K562 (cell line): Measurements from ENCODE around the gene MAGI2. TPM values are rescaled to one million over a fixed set of nuclear protein-coding genes. Genes with fewer than 3 reads are reported as not detected.

ENCODE experiments used
- ATAC-seq: fragments of 200-7000 bp; cut with Tn5 transposase; 3 replicates; pipeline ENCODE4 v1.9.1; 2020; ENCODE audit warnings: moderate library complexity
- BruUV-seq: library from RNA; stranded (reverse); fragments of 400-500 nt; replicated peaks from 2 replicates; lab custom pipeline; 2021; lab: Mats Ljungman, UMichigan
- CTCF ChIA-PET: fragments of 300-600 bp; formaldehyde crosslinking; extraction: SDS; loops from one replicate; lab custom pipeline; 2021; ENCODE audit warnings: low intra/inter-chr PET ratio; lab: Yijun Ruan, JAX
- POLR2A ChIA-PET: fragments of 300-600, 350-650 bp; sonication (Branson Sonifier 250); formaldehyde crosslinking; extraction: SDS; loops from one replicate; lab custom pipeline; 2021; ENCODE audit warnings: antibody characterized with exemption, inconsistent platforms; lab: Yijun Ruan, JAX
- DNase-seq, 4 experiments: peaks; one replicate each; pipeline versions ENCODE4 v3.0.0 to v3.0.0-alpha.2; 2011 to 2018; ENCODE audit warnings: low spot score in 3 of 4, mixed read lengths in 3 of 4; ENCODE audit errors: extremely low read depth in 1 of 4
- FAIRE-seq: peaks from 2 replicates; lab custom pipeline; 2011; peaks lifted over from hg19 to GRCh38; lab: Jason Lieb, UNC
- H2AFZ ChIP-seq: 2 replicates; pipeline ENCODE4 v1.6.0; 2011; ENCODE audit warnings: low read depth, low read length, control low read depth, inconsistent platforms
- H3K27ac ChIP-seq: fragments of 200-600 bp; 3 replicates; pipeline ENCODE4 v1.8.0; 2011; ENCODE audit warnings: low read depth, mild to moderate bottlenecking, control low read depth, inconsistent platforms, low read length, moderate library complexity, mixed read lengths; ENCODE audit errors: extremely low read depth
- H3K27me3 ChIP-seq, 2 experiments: fragments of 300-600 bp in 1 of 2; 2 replicates in 1 of 2; 3 replicates in 1 of 2; pipeline versions ENCODE4 v1.6.0 to v1.8.0; 2011; ENCODE audit warnings: inconsistent platforms in 2 of 2, low read length in 2 of 2, mild to moderate bottlenecking in 1 of 2, mixed read lengths in 1 of 2, moderate library complexity in 1 of 2; ENCODE audit not compliant: control insufficient read depth in 2 of 2, insufficient read depth in 2 of 2
- H3K36me3 ChIP-seq: fragments of 300-600 bp; 3 replicates; pipeline ENCODE4 v1.8.0; 2011; ENCODE audit warnings: mild to moderate bottlenecking, low read length, inconsistent platforms; ENCODE audit not compliant: control insufficient read depth, insufficient read depth
- H3K4me1 ChIP-seq, 2 experiments: fragments of 200-600 bp in 1 of 2; replicated peaks in 1 of 2; 2 replicates in 1 of 2; 3 replicates in 1 of 2; pipeline versions ENCODE4 v1.5.1 to v1.8.0; 2011; ENCODE audit warnings: inconsistent platforms in 2 of 2, low read length in 2 of 2, mild to moderate bottlenecking in 1 of 2, mixed read lengths in 1 of 2, moderate library complexity in 1 of 2; ENCODE audit not compliant: control insufficient read depth in 2 of 2, insufficient read depth in 2 of 2
- H3K4me2 ChIP-seq: 2 replicates; pipeline ENCODE4 v1.6.1; 2011; ENCODE audit warnings: low read length, control low read depth, inconsistent platforms, mixed read lengths; ENCODE audit not compliant: insufficient read depth
- H3K4me3 ChIP-seq: fragments of 200-600 bp; sonication (generic), shearing (Covaris generic); 2 replicates; pipeline ENCODE4 v1.5.1; 2016; ENCODE audit warnings: control low read depth, inconsistent platforms
- H3K79me2 ChIP-seq: fragments of 200-600 bp; 3 replicates; pipeline ENCODE4 v1.8.0; 2011; ENCODE audit warnings: low read length, inconsistent platforms; ENCODE audit not compliant: control insufficient read depth, insufficient read depth
- H3K9ac ChIP-seq, 2 experiments: 2 replicates each; pipeline versions ENCODE4 v1.6.0 to v1.6.1; 2011; ENCODE audit warnings: low read depth in 2 of 2, low read length in 2 of 2, control low read depth in 1 of 2, inconsistent platforms in 1 of 2, mild to moderate bottlenecking in 1 of 2, mixed read lengths in 1 of 2; ENCODE audit not compliant: insufficient read depth in 1 of 2
- H3K9me1 ChIP-seq: one replicate; pipeline ENCODE4 v1.6.0; 2011; ENCODE audit warnings: inconsistent platforms, mild to moderate bottlenecking, low read length, moderate library complexity; ENCODE audit not compliant: control insufficient read depth, insufficient read depth
- H3K9me3 ChIP-seq: replicated peaks from 2 replicates; pipeline ENCODE4 v1.5.1; 2011; ENCODE audit warnings: low read depth, low read length, inconsistent platforms; ENCODE audit not compliant: control insufficient read depth, insufficient read depth
- H4K20me1 ChIP-seq: replicated peaks from 2 replicates; pipeline ENCODE4 v1.6.1; 2011; ENCODE audit warnings: low read length, inconsistent platforms, mixed read lengths; ENCODE audit not compliant: control insufficient read depth, insufficient read depth
- CEBPG ChIP-seq, 3 experiments: fragments of 200-800 bp in 1 of 3; sonication (Bioruptor generic) in 1 of 3; sonication (generic) in 1 of 3; formaldehyde crosslinking in 1 of 3; IDR thresholded peaks in 2 of 3; conservative IDR thresholded peaks in 1 of 3; 2 replicates each; pipeline versions ENCODE4 v1.6.1 to v1.8.0; 2016 to 2022; ENCODE audit warnings: missing compliant biosample characterization in 2 of 3, missing genetic modification characterization in 2 of 3, mild to moderate bottlenecking in 1 of 3, missing genetic modification reagents in 1 of 3
- E2F1 ChIP-seq: sonication (generic); formaldehyde crosslinking; IDR thresholded peaks from 2 replicates; pipeline ENCODE4 v1.8.1; 2023; ENCODE audit warnings: mild to moderate bottlenecking, missing genetic modification reagents, moderate library complexity
- EZH2 ChIP-seq: IDR thresholded peaks from 2 replicates; pipeline ENCODE4 v1.6.1; 2012; ENCODE audit warnings: low read depth, mild to moderate bottlenecking, inconsistent platforms, low read length, borderline replicate concordance
- FIP1L1 ChIP-seq: fragments of 200-400 bp; formaldehyde crosslinking; IDR thresholded peaks from 2 replicates; pipeline ENCODE4 v1.6.1; 2018; ENCODE audit warnings: mild to moderate bottlenecking, low read depth, low read length; ENCODE audit not compliant: poor library complexity, severe bottlenecking
- HLTF ChIP-seq: fragments of 450-650 bp; IDR thresholded peaks from 2 replicates; pipeline ENCODE4 v1.6.1; 2016
- JUND ChIP-seq, 2 experiments: IDR thresholded peaks; 2 replicates in 1 of 2; 3 replicates in 1 of 2; pipeline ENCODE4 v1.6.1; 2011; ENCODE audit warnings: borderline replicate concordance in 2 of 2, low read depth in 2 of 2, low read length in 2 of 2, improper control_type of control experiment in 1 of 2, missing biosample characterization in 1 of 2, missing genetic modification characterization in 1 of 2, missing genetic modification reagents in 1 of 2
- MLLT1 ChIP-seq, 2 experiments: fragments of 450-650 bp; IDR thresholded peaks; 2 replicates each; pipeline ENCODE4 v1.6.1; 2016
- SMAD2 ChIP-seq: fragments of 150-350 bp; IDR thresholded peaks from 2 replicates; pipeline ENCODE4 v1.6.1; 2014; ENCODE audit warnings: low read depth, mild to moderate bottlenecking, low read length
- STAT6 ChIP-seq: sonication (generic); formaldehyde crosslinking; IDR thresholded peaks from 2 replicates; pipeline ENCODE4 v1.8.1; 2023; ENCODE audit warnings: mild to moderate bottlenecking, missing genetic modification reagents
- ZBTB9 ChIP-seq: fragments of 450-650 bp; formaldehyde crosslinking; IDR thresholded peaks from 2 replicates; pipeline ENCODE4 v1.4.0; 2020; ENCODE audit warnings: mild to moderate bottlenecking, moderate library complexity
- ZNF174 ChIP-seq: fragments of 250-450 bp; sonication (Bioruptor Pico); IDR thresholded peaks from 2 replicates; pipeline ENCODE4 v1.4.0; 2020; ENCODE audit warnings: mild to moderate bottlenecking
- ZNF277 ChIP-seq: fragments of 250-450 bp; sonication (Bioruptor Pico); IDR thresholded peaks from 2 replicates; pipeline ENCODE4 v1.8.0; 2022; ENCODE audit warnings: inconsistent platforms, mild to moderate bottlenecking, moderate library complexity, borderline replicate concordance
- ZNF445 ChIP-seq: fragments of 250-450 bp; sonication (Bioruptor Pico); IDR thresholded peaks from 2 replicates; pipeline ENCODE4 v1.4.0; 2020; ENCODE audit warnings: low read depth, mild to moderate bottlenecking, moderate library complexity
- WGBS: fragments of 100-300 bp; shearing (Covaris generic); methylation state at CpG from one replicate; pipeline ENCODE4 v1.1.6; 2016; ENCODE audit warnings: low coverage, mixed read lengths; ENCODE audit not compliant: insufficient coverage; ENCODE audit errors: missing lambda C conversion rate; 5-methylcytosine and 5-hydroxymethylcytosine counted together
- in situ Hi-C: fragments of 300-500 bp; cut with MboI; formaldehyde crosslinking; loops from 4 replicates; pipeline ENCODE4 v1.15.0; 2018; ENCODE audit warnings: inconsistent platforms, mixed read lengths
- intact Hi-C: fragments of 100-400 bp; cut with micrococcal nuclease; formaldehyde crosslinking; loops from 2 replicates; pipeline ENCODE4 v1.14.2; 2022
- polyA plus RNA-seq, 8 experiments: library from polyadenylated mRNA; depleted of rRNA in 4 of 8; stranded (reverse) in 5 of 8; unstranded in 3 of 8; fragments of >200 nt; fragmentation: Nextera tagmentation in 2 of 8; fragmentation: Illumina TruSeq in 1 of 8; extraction: Ambion mirVana in 2 of 8; extraction: Trizol in 1 of 8; gene quantifications; 2 replicates each; pipeline versions ENCODE4 v1.2.1 to v1.2.3, GENCODE V29; 2011 to 2014; ENCODE audit warnings: inconsistent platforms in 1 of 8, missing spikeins in 1 of 8
- total RNA-seq, 7 experiments: library from RNA; depleted of rRNA in 6 of 7; stranded (reverse); fragments of >200 nt in 6 of 7; fragmentation: Illumina TruSeq in 2 of 7; extraction: Trizol in 2 of 7; gene quantifications; 2 replicates each; pipeline versions ENCODE4 v1.2.1 to v1.2.3, GENCODE V29; 2011 to 2021; ENCODE audit warnings: low replicate concordance in 1 of 7

MAGI2 gene
- total and polyA plus RNA-seq, 9 of the 15 experiments (the other 6 are each of a cell fraction or from before 2014, with no cell fraction given) = 0.27 to 1.4 (median 0.70) TPM

GRCh38 chr7:78161781-78162180, 1291.7 kb downstream of the MAGI2 start:
- no peak overlapping the region for H3K27ac ChIP-seq
- H3K4me2 ChIP-seq = no peak overlapping the region
- H3K9me1 ChIP-seq = no peaks in the 10 kb centered on the region
- H3K4me3 ChIP-seq = no peak overlapping the region
- no peak overlapping the region for H2AFZ ChIP-seq
- H4K20me1 ChIP-seq = no peaks in the 10 kb centered on the region
- POLR2A ChIA-PET = interaction anchor here (0.8 kb wide), 1 partner anchor 8 kb away, joined by 3 read pairs; no protein-coding TSS in a partner anchor
- FAIRE-seq (no peak), ATAC-seq (no peak), DNase-seq (no peak)
- in situ Hi-C loops = no loop called here
- no peak overlapping the region for H3K9ac ChIP-seq
- H3K79me2 ChIP-seq = no peaks in the 10 kb centered on the region
- intact Hi-C loops = no loop called here
- WGBS = 0% methylated on average over 5 of the region's 5 CpGs
- CTCF ChIA-PET = interaction anchor here (0.6 kb wide), 1 partner anchor 908 kb away, joined by 3 read pairs; no protein-coding TSS in a partner anchor
- peaks cover 0 to 6% of the 10 kb centered on the region in 2 experiments; a peak in 2 of 5 replicates for H3K27me3 ChIP-seq
- TF ChIP-seq ZBTB9 (CRISPR knock-in tag) = no peak
- TF ChIP-seq MLLT1 (IDR thresholded peaks at IDR 0.05) = no peak
- no peak for TF ChIP-seq EZH2
- TF ChIP-seq ZNF174 = no peak
- no peak for TF ChIP-seq HLTF
- TF ChIP-seq JUND (IDR thresholded peaks at IDR 0.05; ENCODE audit: borderline replicate concordance, low read depth, low read length) = no peak
- TF ChIP-seq JUND (tag; IDR thresholded peaks at IDR 0.05; ENCODE audit: borderline replicate concordance, low read depth, low read length) = no peak
- no peak for TF ChIP-seq ZNF277 (CRISPR knock-in tag)
- TF ChIP-seq STAT6 (CRISPR knock-in tag) = no peak
- TF ChIP-seq FIP1L1 = no peak
- no peak for TF ChIP-seq CEBPG (CRISPR knock-in tag; IDR thresholded peaks at IDR 0.05)
- no peak for TF ChIP-seq CEBPG (tag; conservative IDR thresholded peaks at IDR 0.05 in 1 of 2, IDR thresholded peaks at IDR 0.05 in 1 of 2)
- TF ChIP-seq E2F1 (CRISPR knock-in tag) = no peak
- TF ChIP-seq ZNF445 (CRISPR knock-in tag) = no peak
- no peak for TF ChIP-seq SMAD2
- no peaks in the 10 kb centered on the region for H3K4me1 ChIP-seq
- H3K36me3 ChIP-seq = no peaks in the 10 kb centered on the region
- H3K9me3 ChIP-seq = no peaks in the 10 kb centered on the region
- BruUV-seq = no TSS peak
